Panc1 (cell line): ENCODE measurements around the gene H19. TPM values are rescaled to one million over a fixed set of nuclear protein-coding genes. Genes with fewer than 3 reads are reported as not detected.
A peak's percentile ranks its signal among the peaks of the same experiment; 100 is the strongest.

Experiments
- ATAC-seq: fragments of 200-7000 bp; cut with Tn5 transposase; 2 replicates; pipeline ENCODE4 v1.9.1; 2020; ENCODE audit warnings: mild to moderate bottlenecking, moderate library complexity
- BruUV-seq: library from RNA; stranded (reverse); fragments of 400-500 nt; replicated peaks from 2 replicates; lab custom pipeline; 2021; lab: Mats Ljungman, UMichigan
- CTCF ChIA-PET: fragments of 300-600 bp; sonication (Branson Sonifier 250); formaldehyde crosslinking; loops from one replicate; lab custom pipeline; 2022; ENCODE audit warnings: antibody characterized with exemption; lab: Charles Lee
- POLR2A ChIA-PET: fragments of 300-600 bp; sonication (Branson Sonifier 250); formaldehyde crosslinking; loops from one replicate; lab custom pipeline; 2022; ENCODE audit warnings: antibody characterized with exemption; lab: Charles Lee
- DNase-seq: peaks from one replicate; pipeline ENCODE4 v3.0.0-alpha.2; 2010; ENCODE audit warnings: low read depth, low spot score
- H3K27ac ChIP-seq: 2 replicates; pipeline ENCODE4 v1.5.1; 2011; ENCODE audit warnings: mild to moderate bottlenecking, low read length, inconsistent platforms
- H3K27me3 ChIP-seq: fragments of 200-500 bp; sonication (Bioruptor generic); 2 replicates; pipeline ENCODE4 v1.6.0; 2014; ENCODE audit warnings: low read length, inconsistent platforms; ENCODE audit not compliant: control insufficient read depth, insufficient read depth
- H3K36me3 ChIP-seq: fragments of 200-500 bp; sonication (Bioruptor generic); 2 replicates; pipeline ENCODE4 v1.5.1; 2014; ENCODE audit warnings: inconsistent platforms, mild to moderate bottlenecking, low read length, moderate library complexity; ENCODE audit not compliant: control insufficient read depth, insufficient read depth
- H3K4me1 ChIP-seq: 2 replicates; pipeline ENCODE4 v1.5.1; 2011; ENCODE audit warnings: inconsistent platforms, mild to moderate bottlenecking, low read length, moderate library complexity; ENCODE audit not compliant: control insufficient read depth, insufficient read depth
- H3K4me3 ChIP-seq, 2 experiments: 2 replicates each; pipeline ENCODE4 v1.5.1; 2011 to 2012; ENCODE audit warnings: low read depth in 2 of 2, low read length in 2 of 2, mild to moderate bottlenecking in 2 of 2, inconsistent platforms in 1 of 2, moderate library complexity in 1 of 2
- H3K9me3 ChIP-seq: fragments of 200-500 bp; sonication (Bioruptor generic); 2 replicates; pipeline ENCODE4 v1.5.1; 2014; ENCODE audit warnings: low read depth, mild to moderate bottlenecking, inconsistent platforms, low read length, moderate library complexity; ENCODE audit not compliant: control insufficient read depth, insufficient read depth
- POLR2AphosphoS5 ChIP-seq: IDR thresholded peaks from 2 replicates; pipeline ENCODE4 v1.6.1; 2012; ENCODE audit warnings: mild to moderate bottlenecking, low read depth, low read length, moderate library complexity
- SIN3A ChIP-seq: IDR thresholded peaks from 2 replicates; pipeline ENCODE4 v1.6.1; 2012; ENCODE audit warnings: low read depth, mild to moderate bottlenecking, low read length, moderate library complexity, borderline replicate concordance; ENCODE audit not compliant: insufficient read depth
- TCF7L2 ChIP-seq: IDR thresholded peaks from 2 replicates; pipeline ENCODE4 v1.6.1; 2011; ENCODE audit warnings: mild to moderate bottlenecking, low read depth, low read length, inconsistent platforms
- in situ Hi-C: cut with HindIII; loops from 2 replicates; pipeline ENCODE4 v1.10.0; 2016; ENCODE audit warnings: low sequenced_read_pairs, low pct_unique_long_range_greater_than_20kb
- intact Hi-C: fragments of 100-400 bp; cut with micrococcal nuclease; formaldehyde crosslinking; loops from one replicate; pipeline ENCODE4 v1.10.0; 2022; ENCODE audit not compliant: unreplicated experiment
- total RNA-seq: library from RNA; stranded (reverse); gene quantifications from one replicate; pipeline ENCODE4 v1.2.1, GENCODE V29; 2021; ENCODE audit not compliant: unreplicated experiment
- TF ChIP-seq, protein P1 (sequence below), 2 experiments: IDR thresholded peaks; 2 replicates each; pipeline ENCODE4 v1.6.1; 2011 to 2012; ENCODE audit warnings: low read depth in 2 of 2, control low read depth in 1 of 2, low read length in 1 of 2, mild to moderate bottlenecking in 1 of 2, moderate library complexity in 1 of 2; ENCODE audit not compliant: insufficient read depth in 1 of 2
- TF ChIP-seq, protein P2 (sequence below): fragments of 450-650 bp; IDR thresholded peaks from 2 replicates; pipeline ENCODE4 v1.5.1; 2017; ENCODE audit warnings: mild to moderate bottlenecking

The H19 gene
- total RNA-seq, 1 experiment from 2014 or later, result 1,268 TPM

DNA sequence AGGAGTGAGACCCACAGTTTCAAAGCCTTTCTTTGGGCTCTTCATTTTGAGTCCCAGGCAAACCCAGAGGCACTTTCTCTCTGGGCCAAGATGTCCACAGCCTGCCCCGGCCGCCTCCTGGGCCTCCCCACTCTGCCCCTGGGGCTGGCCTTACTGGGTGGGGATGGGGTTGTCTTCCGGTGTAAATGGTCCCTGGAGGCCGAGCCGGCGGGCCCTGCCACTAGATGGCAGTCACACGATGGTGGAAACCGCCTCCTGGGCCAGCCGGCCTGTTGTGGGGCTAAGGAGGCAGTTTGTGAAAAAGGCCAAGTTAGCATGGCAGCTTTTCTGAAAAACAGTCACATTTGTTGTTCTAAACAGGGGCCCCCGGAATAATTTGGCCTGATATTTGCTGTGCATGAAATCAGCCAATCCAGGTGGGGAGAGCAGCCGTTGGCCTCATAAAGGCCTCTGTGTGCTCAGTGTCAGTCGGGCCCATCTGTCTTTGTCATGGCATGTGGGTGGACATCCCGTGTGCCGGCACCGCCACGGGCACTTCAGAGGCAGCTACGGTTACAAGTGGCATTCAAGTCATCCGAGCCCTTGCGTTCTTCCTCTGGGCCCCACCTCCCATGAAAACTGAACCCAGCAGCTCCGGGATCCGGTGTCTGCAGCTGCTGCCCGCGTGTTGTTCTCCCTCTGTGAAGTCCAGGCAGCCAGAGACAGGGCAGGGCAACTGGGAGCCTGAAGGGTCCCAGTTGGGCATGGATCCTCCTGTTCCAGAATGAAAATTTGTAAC, 44.0 kb downstream of the H19 start:
- no peak overlapping the region for H3K27ac ChIP-seq
- no peaks in the 10 kb centered on the region for H3K36me3 ChIP-seq
- no TSS peak for BruUV-seq
- H3K9me3 ChIP-seq, result no peaks in the 10 kb centered on the region
- TF ChIP-seq, protein P1, sequence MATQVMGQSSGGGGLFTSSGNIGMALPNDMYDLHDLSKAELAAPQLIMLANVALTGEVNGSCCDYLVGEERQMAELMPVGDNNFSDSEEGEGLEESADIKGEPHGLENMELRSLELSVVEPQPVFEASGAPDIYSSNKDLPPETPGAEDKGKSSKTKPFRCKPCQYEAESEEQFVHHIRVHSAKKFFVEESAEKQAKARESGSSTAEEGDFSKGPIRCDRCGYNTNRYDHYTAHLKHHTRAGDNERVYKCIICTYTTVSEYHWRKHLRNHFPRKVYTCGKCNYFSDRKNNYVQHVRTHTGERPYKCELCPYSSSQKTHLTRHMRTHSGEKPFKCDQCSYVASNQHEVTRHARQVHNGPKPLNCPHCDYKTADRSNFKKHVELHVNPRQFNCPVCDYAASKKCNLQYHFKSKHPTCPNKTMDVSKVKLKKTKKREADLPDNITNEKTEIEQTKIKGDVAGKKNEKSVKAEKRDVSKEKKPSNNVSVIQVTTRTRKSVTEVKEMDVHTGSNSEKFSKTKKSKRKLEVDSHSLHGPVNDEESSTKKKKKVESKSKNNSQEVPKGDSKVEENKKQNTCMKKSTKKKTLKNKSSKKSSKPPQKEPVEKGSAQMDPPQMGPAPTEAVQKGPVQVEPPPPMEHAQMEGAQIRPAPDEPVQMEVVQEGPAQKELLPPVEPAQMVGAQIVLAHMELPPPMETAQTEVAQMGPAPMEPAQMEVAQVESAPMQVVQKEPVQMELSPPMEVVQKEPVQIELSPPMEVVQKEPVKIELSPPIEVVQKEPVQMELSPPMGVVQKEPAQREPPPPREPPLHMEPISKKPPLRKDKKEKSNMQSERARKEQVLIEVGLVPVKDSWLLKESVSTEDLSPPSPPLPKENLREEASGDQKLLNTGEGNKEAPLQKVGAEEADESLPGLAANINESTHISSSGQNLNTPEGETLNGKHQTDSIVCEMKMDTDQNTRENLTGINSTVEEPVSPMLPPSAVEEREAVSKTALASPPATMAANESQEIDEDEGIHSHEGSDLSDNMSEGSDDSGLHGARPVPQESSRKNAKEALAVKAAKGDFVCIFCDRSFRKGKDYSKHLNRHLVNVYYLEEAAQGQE (IDR thresholded peaks at IDR 0.05; ENCODE audit: insufficient read depth in 1 of 2, low read depth in 2 of 2, low read length in 1 of 2), result no peak
- TF ChIP-seq, protein P2, sequence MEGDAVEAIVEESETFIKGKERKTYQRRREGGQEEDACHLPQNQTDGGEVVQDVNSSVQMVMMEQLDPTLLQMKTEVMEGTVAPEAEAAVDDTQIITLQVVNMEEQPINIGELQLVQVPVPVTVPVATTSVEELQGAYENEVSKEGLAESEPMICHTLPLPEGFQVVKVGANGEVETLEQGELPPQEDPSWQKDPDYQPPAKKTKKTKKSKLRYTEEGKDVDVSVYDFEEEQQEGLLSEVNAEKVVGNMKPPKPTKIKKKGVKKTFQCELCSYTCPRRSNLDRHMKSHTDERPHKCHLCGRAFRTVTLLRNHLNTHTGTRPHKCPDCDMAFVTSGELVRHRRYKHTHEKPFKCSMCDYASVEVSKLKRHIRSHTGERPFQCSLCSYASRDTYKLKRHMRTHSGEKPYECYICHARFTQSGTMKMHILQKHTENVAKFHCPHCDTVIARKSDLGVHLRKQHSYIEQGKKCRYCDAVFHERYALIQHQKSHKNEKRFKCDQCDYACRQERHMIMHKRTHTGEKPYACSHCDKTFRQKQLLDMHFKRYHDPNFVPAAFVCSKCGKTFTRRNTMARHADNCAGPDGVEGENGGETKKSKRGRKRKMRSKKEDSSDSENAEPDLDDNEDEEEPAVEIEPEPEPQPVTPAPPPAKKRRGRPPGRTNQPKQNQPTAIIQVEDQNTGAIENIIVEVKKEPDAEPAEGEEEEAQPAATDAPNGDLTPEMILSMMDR, result no peak
- TF ChIP-seq SIN3A (no peak), TCF7L2 (no peak), POLR2AphosphoS5 (no peak)
- ChIA-PET POLR2A (no interaction called here), CTCF (interaction anchor here (0.6 kb wide), 1 partner anchor 124 kb away, joined by 3 read pairs; no protein-coding TSS in a partner anchor)
- H3K4me1 ChIP-seq, result no peaks in the 10 kb centered on the region
- intact Hi-C loops, result no loop called here
- no peaks in the 10 kb centered on the region for H3K27me3 ChIP-seq
- no peak overlapping the region for H3K4me3 ChIP-seq
- no peak for DNase-seq
- in situ Hi-C loops, result no loop called here
- ATAC-seq, result peak; percentile 81

DNA sequence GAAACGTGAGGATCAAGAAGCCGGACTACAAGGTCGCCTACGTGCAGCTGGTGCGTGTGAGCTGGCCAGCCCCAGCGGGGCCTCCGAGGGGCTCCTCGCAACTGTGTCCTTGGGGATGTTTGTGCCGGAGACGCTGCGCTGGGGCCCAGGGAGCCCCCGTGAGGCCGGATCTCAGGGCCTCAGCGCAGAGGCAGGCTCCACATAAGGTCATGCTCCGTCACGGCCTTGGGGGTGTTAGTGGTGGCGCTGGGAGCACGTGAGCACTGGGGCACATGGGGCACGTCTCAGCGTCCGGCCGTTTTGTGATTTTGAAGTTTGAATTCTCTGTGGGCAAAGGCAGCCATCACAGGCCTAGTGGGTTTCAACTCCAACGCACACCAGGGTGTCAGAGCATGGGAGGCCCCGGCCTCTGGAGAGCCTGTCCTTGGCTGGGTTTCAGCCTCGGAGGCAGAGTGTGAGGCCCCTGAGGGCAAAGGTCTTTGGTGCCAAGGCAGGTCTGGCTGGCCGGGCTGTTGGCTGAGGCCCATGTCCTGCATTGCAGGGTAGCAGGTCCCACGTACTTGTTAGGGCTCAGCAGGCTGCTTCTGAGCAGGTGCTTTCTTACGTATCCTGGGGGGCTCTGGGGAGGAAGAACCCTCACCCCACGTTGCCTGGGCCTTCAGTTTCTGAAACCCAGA, 44.7 kb downstream of the H19 start:
- Histone ChIP-seq H3K36me3 (no peaks in the 10 kb centered on the region), H3K27ac (no peak overlapping the region), H3K27me3 (no peaks in the 10 kb centered on the region), H3K4me1 (no peaks in the 10 kb centered on the region), H3K9me3 (no peaks in the 10 kb centered on the region), H3K4me3 (no peak overlapping the region)
- intact Hi-C loops, result no loop called here
- CTCF ChIA-PET, result no interaction called here
- no TSS peak for BruUV-seq
- POLR2A ChIA-PET, result no interaction called here
- in situ Hi-C loops, result no loop called here
- ATAC-seq, result no peak
- no peak for DNase-seq
- TF ChIP-seq POLR2AphosphoS5, result no peak
- TF ChIP-seq SIN3A, result no peak
- TF ChIP-seq, protein P2, result no peak
- no peak for TF ChIP-seq TCF7L2
- TF ChIP-seq, protein P1 (IDR thresholded peaks at IDR 0.05; ENCODE audit: insufficient read depth in 1 of 2, low read depth in 2 of 2, low read length in 1 of 2), result no peak
